OCI-LY7 (cell line): ENCODE results near the gene UBXN7. TPM values are rescaled to one million over a fixed set of nuclear protein-coding genes. Genes with fewer than 3 reads are reported as not detected.

Source experiments
- BruUV-seq: library from RNA; stranded (reverse); fragments of 400-500 nt; replicated peaks from 2 replicates; lab custom pipeline; 2021; lab: Mats Ljungman, UMichigan
- CTCF ChIA-PET: fragments of 300-600 bp; sonication (Branson Sonifier 250); formaldehyde crosslinking; loops from one replicate; lab custom pipeline; 2022; ENCODE audit warnings: antibody characterized with exemption; ENCODE audit not compliant: unreplicated experiment; lab: Charles Lee
- POLR2A ChIA-PET: fragments of 300-600 bp; sonication (Branson Sonifier 250); formaldehyde crosslinking; loops from one replicate; lab custom pipeline; 2022; ENCODE audit warnings: antibody characterized with exemption; lab: Charles Lee
- DNase-seq: peaks from one replicate; pipeline ENCODE4 v3.0.0-alpha.2; 2015; ENCODE audit warnings: low spot score
- H2AFZ ChIP-seq: fragments of 200-600 bp; sonication (generic), shearing (Covaris generic); 2 replicates; pipeline ENCODE4 v1.6.1; 2014; ENCODE audit warnings: mild to moderate bottlenecking, antibody characterized with exemption, low read length, moderate library complexity
- H3K27ac ChIP-seq: fragments of 200-600 bp; sonication (generic); 2 replicates; pipeline ENCODE4 v1.5.1; 2014; ENCODE audit warnings: mixed run types, low read depth, mild to moderate bottlenecking, moderate library complexity, low read length, inconsistent platforms; ENCODE audit not compliant: poor library complexity, severe bottlenecking
- H3K36me3 ChIP-seq: fragments of 200-600 bp; sonication (generic); 2 replicates; pipeline ENCODE4 v1.6.1; 2014; ENCODE audit warnings: mild to moderate bottlenecking, antibody characterized with exemption, low read length, moderate library complexity, mixed read lengths; ENCODE audit not compliant: insufficient read depth
- H3K4me1 ChIP-seq: fragments of 200-600 bp; sonication (generic); 2 replicates; pipeline ENCODE4 v1.5.1; 2014; ENCODE audit warnings: mild to moderate bottlenecking, low read length; ENCODE audit not compliant: insufficient read depth, poor library complexity, severe bottlenecking
- H3K4me2 ChIP-seq: fragments of 200-600 bp; sonication (generic); 2 replicates; pipeline ENCODE4 v1.6.1; 2014; ENCODE audit warnings: mild to moderate bottlenecking, low read length
- H3K4me3 ChIP-seq: fragments of 200-600 bp; sonication (generic); 2 replicates; pipeline ENCODE4 v1.5.1; 2014; ENCODE audit warnings: mild to moderate bottlenecking, low read depth, low read length; ENCODE audit not compliant: poor library complexity, severe bottlenecking
- H3K79me2 ChIP-seq: fragments of 200-600 bp; sonication (generic); 2 replicates; pipeline ENCODE4 v1.6.1; 2016; ENCODE audit warnings: low read depth, mild to moderate bottlenecking, low read length, moderate library complexity, mixed read lengths; ENCODE audit not compliant: insufficient read depth
- H3K9me2 ChIP-seq: fragments of 200-600 bp; sonication (generic); 2 replicates; pipeline ENCODE4 v1.6.1; 2016; ENCODE audit warnings: mild to moderate bottlenecking, low read length, mixed read lengths; ENCODE audit not compliant: insufficient read depth
- H3K9me3 ChIP-seq: fragments of 200-600 bp; sonication (generic); 2 replicates; pipeline ENCODE4 v1.6.1; 2014; ENCODE audit warnings: mild to moderate bottlenecking, mixed run types, low read length, mixed read lengths
- H4K20me1 ChIP-seq: fragments of 200-600 bp; sonication (generic); 2 replicates; pipeline ENCODE4 v1.6.1; 2014; ENCODE audit warnings: mild to moderate bottlenecking, antibody characterized with exemption, low read length, moderate library complexity, mixed read lengths; ENCODE audit not compliant: insufficient read depth
- EZH2phosphoT487 ChIP-seq: fragments of 200-600 bp; sonication (generic); IDR thresholded peaks from 2 replicates; pipeline ENCODE4 v1.6.1; 2018; ENCODE audit warnings: low read depth, borderline replicate concordance, mild to moderate bottlenecking, mixed run types, antibody characterized with exemption, low read length, moderate library complexity, mixed read lengths
- intact Hi-C: fragments of 100-400 bp; cut with micrococcal nuclease; formaldehyde crosslinking; loops from one replicate; pipeline ENCODE4 v1.10.0; 2022; ENCODE audit not compliant: unreplicated experiment
- total RNA-seq, 2 experiments: library from RNA; depleted of rRNA in 1 of 2; stranded (reverse); fragments of >200 nt in 1 of 2; shearing (Covaris generic) in 1 of 2; gene quantifications; 2 replicates each; pipeline ENCODE4 v1.2.3, GENCODE V29; 2014 to 2022
- TF ChIP-seq, protein P1 (sequence below): fragments of 200-600 bp; sonication (generic); conservative IDR thresholded peaks from 2 replicates; pipeline ENCODE4 v1.5.1; 2014; ENCODE audit warnings: mild to moderate bottlenecking, antibody characterized with exemption, low read length, moderate library complexity, mixed read lengths

UBXN7 gene
- total RNA-seq, 2 experiments from 2014 or later = 12.7 to 73.4 TPM

GRCh38 chr3:196326936-196327335, 105.3 kb downstream of the UBXN7 start:
- Histone ChIP-seq H4K20me1 (no peaks in the 10 kb centered on the region), H3K9me2 (no peaks in the 10 kb centered on the region), H3K79me2 (no peaks in the 10 kb centered on the region), H3K9me3 (no peaks in the 10 kb centered on the region), H3K36me3 (no peaks in the 10 kb centered on the region), H3K4me1 (no peaks in the 10 kb centered on the region), H2AFZ (no peak overlapping the region), H3K4me3 (no peak overlapping the region), H3K27ac (no peak overlapping the region), H3K4me2 (no peak overlapping the region)
- intact Hi-C loops = no loop called here
- ChIA-PET CTCF (no interaction called here), POLR2A (no interaction called here)
- no TSS peak for BruUV-seq
- DNase-seq = no peak
- TF ChIP-seq, protein P1, sequence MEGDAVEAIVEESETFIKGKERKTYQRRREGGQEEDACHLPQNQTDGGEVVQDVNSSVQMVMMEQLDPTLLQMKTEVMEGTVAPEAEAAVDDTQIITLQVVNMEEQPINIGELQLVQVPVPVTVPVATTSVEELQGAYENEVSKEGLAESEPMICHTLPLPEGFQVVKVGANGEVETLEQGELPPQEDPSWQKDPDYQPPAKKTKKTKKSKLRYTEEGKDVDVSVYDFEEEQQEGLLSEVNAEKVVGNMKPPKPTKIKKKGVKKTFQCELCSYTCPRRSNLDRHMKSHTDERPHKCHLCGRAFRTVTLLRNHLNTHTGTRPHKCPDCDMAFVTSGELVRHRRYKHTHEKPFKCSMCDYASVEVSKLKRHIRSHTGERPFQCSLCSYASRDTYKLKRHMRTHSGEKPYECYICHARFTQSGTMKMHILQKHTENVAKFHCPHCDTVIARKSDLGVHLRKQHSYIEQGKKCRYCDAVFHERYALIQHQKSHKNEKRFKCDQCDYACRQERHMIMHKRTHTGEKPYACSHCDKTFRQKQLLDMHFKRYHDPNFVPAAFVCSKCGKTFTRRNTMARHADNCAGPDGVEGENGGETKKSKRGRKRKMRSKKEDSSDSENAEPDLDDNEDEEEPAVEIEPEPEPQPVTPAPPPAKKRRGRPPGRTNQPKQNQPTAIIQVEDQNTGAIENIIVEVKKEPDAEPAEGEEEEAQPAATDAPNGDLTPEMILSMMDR = no peak
- TF ChIP-seq EZH2phosphoT487 = no peak

- CTCF ChIA-PET = no interaction called here
- BruUV-seq = no TSS peak
- no peaks in the 10 kb centered on the region for H3K79me2 ChIP-seq
Observed at GRCh38 chr3:196323691-196324090, 108.5 kb downstream of the UBXN7 start.

GRCh38 chr3:196323016-196323415, 109.2 kb downstream of the UBXN7 start:
- Histone ChIP-seq H3K4me3 (no peak overlapping the region), H3K9me3 (no peaks in the 10 kb centered on the region), H3K27ac (no peak overlapping the region), H3K36me3 (no peaks in the 10 kb centered on the region), H3K9me2 (no peaks in the 10 kb centered on the region), H4K20me1 (no peaks in the 10 kb centered on the region), H3K4me1 (no peaks in the 10 kb centered on the region), H3K79me2 (no peaks in the 10 kb centered on the region), H3K4me2 (no peak overlapping the region), H2AFZ (no peak overlapping the region)
- no peak for DNase-seq
- POLR2A ChIA-PET = no interaction called here
- CTCF ChIA-PET = no interaction called here
- TF ChIP-seq EZH2phosphoT487 = no peak
- TF ChIP-seq, protein P1 = no peak
- no TSS peak for BruUV-seq
- intact Hi-C loops = no loop called here

More at GRCh38 chr3:196323691-196324090, 108.5 kb downstream of the UBXN7 start:
- H2AFZ ChIP-seq = no peak overlapping the region
- no peak for TF ChIP-seq EZH2phosphoT487
- TF ChIP-seq, protein P1 = no peak
- no peak overlapping the region for H3K4me3 ChIP-seq
- DNase-seq = no peak
- no peaks in the 10 kb centered on the region for H4K20me1 ChIP-seq
- POLR2A ChIA-PET = no interaction called here
- intact Hi-C loops = no loop called here
- H3K4me1 ChIP-seq = no peaks in the 10 kb centered on the region
- no peak overlapping the region for H3K4me2 ChIP-seq
- H3K9me3 ChIP-seq = no peaks in the 10 kb centered on the region
- H3K36me3 ChIP-seq = no peaks in the 10 kb centered on the region
- no peak overlapping the region for H3K27ac ChIP-seq
- no peaks in the 10 kb centered on the region for H3K9me2 ChIP-seq
